ENCODE results near the gene S100A8.
"Not testable (repeated sequence)": the region's sequence is repeated elsewhere in the genome, so short reads cannot be mapped to it uniquely, and the experiment has no call there.

Gene S100A8

GRCh38 chr1:153361480-153362109, 29.3 kb downstream of the S100A8 start:
- no peak for DNase-seq (ENCODE audit: low spot score)

GRCh38 chr1:153360592-153361479, 30.0 kb downstream of the S100A8 start:
- DNase-seq (ENCODE audit: low spot score): no peak

DNA sequence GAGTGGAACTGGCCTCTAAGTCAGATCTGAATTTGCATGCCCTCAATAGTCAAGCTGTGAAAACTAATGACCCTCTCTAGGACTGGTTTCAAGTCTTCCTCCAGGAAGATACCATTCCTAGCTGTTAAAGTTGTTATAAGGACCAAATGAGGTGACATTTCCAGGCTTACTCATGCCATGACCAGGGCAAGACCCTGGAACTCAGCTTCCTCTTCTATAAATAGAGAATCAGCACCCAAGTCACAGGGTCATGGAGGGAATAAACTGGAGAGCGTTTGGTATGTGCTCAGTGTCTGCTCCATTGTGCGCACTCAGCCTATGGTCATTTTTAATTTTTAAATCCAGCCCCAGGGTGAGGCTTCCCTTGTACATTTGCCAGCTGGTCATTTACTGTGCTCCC, 30.7 kb downstream of the S100A8 start:
- no peak for DNase-seq (ENCODE audit: low spot score)

- no peak for DNase-seq (ENCODE audit: low spot score)
Observed at GRCh38 chr1:153359241-153359640, 31.6 kb downstream of the S100A8 start.

DNA sequence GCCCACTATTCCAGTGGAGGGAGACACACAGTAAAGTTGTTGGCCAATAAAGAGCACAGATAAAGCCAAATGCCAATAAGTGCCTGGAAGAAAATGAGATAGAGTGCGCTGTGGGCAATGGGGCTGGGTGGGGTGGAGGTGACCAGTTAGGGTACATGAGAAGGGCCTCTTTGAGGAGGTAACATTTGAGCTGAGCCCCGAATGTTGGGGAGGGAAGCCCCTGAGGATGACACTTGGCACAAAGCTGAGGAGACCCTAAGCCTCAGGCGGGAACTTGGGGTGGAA, 32.2 kb downstream of the S100A8 start:
- DNase-seq (ENCODE audit: low spot score): no peak

DNA sequence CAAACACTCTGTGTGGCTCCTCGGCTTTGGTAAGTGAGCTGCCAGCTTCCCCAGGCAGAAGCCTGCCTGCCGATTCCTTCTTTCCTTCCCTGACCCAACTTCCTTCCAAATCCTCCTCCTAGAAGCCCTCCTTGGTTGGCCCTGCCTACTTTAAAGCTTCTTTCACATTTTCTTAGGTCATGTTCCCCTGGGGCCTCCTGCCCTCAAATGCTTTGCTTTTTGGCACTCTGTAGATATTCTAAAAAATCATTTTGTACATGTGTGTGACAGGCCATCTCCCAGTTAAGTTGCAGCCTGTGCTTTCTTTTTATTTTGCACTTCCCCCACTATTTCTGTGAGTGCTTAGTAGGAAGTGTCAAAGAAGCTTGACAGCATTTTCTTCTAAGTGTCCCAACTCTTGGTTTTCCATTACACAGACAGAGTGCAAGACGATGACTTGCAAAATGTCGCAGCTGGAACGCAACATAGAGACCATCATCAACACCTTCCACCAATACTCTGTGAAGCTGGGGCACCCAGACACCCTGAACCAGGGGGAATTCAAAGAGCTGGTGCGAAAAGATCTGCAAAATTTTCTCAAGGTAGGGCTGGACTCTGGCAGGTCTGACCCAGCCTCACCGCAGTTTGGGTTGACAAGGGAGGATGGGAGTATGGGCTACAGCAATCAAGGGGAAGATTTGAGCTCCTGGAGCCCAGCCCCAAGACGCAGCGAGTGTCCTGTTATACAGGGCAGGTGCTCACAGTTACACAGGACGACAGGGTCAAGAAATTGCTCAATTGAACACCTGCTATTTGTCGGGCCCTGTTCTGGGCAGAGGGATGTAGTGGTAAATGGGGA, 32.8 kb downstream of the S100A8 start, which contains the start of gene S100A9:
Gene S100A9 (plus strand): TSS at position 2 of the 838 bp plus-strand sequence. CDS start 430 bp downstream, at position 432.
- no peak for DNase-seq (ENCODE audit: low spot score)

DNA sequence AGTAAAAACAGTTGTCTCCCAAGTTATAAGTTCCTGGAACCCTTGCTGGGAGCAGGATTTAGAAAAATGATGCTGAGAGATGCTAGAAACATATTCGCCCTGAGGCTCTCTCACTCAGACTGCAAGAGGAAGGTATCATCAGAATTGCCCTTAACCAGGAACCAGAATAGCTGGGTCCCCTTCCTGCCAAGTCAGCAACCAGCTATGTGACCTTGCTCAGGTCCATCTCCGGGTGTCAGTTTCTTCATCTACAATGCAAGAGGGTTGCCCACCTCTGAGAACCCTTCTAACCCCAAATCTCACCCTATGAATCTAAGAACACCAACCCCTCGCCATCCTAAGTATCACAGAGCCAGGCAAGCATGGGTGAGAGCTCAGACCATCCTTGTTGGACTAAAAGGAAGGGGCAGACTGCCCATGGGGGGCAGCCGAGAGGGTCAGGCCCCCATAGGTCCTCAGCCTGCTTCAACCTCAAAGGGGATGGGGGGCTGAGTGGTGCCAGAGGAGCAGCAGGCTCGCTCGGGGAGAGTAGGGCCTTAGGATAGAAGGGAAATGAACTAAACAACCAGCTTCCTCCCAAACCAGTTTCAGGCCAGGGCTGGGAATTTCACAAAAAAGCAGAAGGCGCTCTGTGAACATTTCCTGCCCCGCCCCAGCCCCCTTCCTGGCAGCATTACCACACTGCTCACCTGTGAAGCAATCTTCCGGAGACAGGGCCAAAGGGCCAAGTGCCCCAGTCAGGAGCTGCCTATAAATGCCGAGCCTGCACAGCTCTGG, 33.6 kb downstream of the S100A8 start:
- no peak for DNase-seq (ENCODE audit: low spot score)

DNA sequence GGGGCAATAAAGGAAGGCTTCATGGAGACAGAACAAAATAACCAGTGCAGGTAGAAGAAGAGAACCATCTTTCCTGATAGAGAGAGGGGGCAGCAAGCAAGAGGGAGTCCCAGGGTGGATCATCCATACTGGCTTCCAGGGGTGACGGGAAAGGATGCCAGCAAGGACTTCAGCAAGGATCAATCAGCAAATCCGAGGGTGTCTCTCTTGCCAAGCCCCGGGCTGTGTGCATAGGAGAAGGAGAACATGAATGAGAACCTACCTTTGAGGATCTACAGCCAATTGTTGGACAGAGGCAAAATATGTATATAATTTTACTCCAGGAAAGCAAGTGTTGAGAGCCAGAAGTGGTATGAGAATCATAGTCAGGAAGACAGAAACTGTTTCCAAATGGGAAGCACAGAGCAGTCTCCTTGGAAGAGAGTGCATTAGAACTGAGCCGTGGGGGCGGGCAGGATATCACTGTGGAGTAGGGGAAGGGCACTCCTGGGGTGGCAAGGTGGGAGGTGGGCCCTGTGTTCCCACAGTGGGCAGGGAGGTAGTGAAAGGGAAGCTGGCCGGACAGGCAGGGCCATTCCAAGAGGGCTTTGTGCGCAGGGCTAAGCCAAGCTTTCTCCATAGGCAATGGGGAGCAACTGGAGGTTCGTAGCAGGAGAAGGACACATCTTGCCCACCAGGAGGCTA, 34.3 kb downstream of the S100A8 start:
- DNase-seq (ENCODE audit: low spot score): no peak

GRCh38 chr1:153355445-153356071, 35.3 kb downstream of the S100A8 start:
- peak; percentile 64 for DNase-seq (ENCODE audit: low spot score)

- no peak for DNase-seq (ENCODE audit: low spot score)
Observed at GRCh38 chr1:153354515-153355193, 36.2 kb downstream of the S100A8 start.

- DNase-seq (ENCODE audit: low spot score): no peak
Observed at GRCh38 chr1:153353226-153353947, 37.5 kb downstream of the S100A8 start.

DNA sequence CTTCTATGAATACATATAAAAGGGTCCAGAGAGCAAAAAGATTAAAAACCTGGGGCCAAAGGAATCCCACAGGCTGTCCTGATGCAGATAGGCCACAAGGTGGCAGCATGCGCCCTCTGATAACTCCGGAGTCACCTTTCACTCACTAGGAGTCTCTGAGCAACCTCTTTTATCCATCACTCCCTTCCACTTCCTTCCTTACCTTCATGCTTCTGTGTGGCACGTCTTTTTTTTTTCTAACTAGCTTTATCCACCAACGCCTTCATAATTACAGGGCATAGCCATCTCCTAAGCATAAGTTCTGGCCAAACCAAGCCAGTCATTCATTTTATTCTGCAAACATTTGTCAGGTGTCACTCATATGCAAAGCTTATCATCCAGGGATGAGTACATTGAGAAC, 38.4 kb downstream of the S100A8 start:
- DNase-seq (ENCODE audit: low spot score): peak; percentile 74

- no peak for DNase-seq (ENCODE audit: low spot score)
Observed at GRCh38 chr1:153350321-153350957, 40.4 kb downstream of the S100A8 start.

DNA sequence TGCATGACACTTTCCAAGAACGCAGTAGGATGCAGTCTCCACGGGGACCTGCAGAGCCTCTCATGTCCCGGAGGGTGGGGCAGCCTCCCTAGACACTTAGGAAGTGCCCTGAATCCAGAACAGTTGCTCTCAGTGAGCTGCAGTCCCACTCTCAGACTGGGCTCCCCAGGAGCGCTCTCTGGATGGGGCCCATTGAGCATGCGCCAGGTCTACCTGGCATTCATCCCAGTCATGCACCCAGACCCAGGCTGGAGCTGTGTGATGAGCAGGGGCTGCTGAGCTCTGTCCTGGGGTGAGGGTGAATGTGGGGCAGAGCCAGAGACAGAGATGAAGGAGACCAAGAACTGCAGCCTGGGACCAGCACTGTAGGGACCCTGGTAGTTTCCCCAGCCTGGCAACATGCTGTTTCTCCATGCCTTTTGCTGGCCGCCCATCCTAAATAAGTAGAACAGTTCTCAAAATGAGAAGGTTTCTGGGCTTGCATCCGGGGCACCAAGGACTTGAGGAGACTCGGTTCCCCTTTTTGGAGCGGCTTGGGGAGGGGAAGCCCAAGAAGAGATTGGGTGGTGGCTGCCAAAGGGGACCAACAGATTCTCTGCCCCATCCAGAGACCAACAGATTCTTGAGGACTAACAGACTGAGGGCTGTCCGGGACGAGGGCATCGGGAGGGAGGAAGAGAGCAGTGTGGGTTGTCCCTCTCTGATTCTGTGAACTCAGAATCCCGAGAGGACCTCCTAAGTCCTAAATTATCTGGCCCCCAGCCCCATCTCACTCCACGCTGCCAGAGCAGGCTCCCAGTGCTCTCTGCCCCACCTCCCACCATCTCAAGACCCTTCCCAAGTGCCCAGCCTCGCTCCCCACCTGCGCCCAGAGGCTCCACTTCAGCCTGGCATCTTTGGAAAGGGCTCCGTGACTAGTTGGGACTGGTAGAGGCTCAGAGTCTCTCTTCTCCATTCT, 41.2 kb downstream of the S100A8 start:
- no peak for DNase-seq (ENCODE audit: low spot score)

GRCh38 chr1:153348511-153349362, 42.1 kb downstream of the S100A8 start, which contains the start of gene PGLYRP4:
TSS of gene PGLYRP4 (minus strand) at chr1:153348841. CDS start at chr1:153347932, 909 bp downstream.
- DNase-seq (ENCODE audit: low spot score): peak; percentile 13

DNA sequence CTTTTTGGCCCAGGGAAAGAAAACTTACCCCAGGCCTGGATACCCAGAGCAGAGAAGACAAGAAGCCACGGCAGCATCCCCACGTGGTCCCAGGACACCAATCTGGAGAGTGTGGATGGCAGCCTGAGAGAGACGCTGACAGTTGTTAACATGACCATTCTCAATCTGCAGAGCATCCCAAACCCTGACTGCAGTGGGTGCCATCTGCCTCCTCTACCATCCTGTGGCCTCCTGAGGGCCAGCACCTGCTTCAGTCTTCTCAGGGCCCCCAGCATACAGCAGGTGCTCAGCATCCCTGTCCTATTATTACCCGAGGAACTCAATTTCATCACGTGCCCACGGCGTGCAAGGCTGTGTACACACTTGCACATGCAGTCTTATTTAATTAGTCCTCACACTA, 43.0 kb downstream of the S100A8 start:
- no peak for DNase-seq (ENCODE audit: low spot score)

- not testable (repeated sequence) for DNase-seq (ENCODE audit: low spot score)
Observed at GRCh38 chr1:153347049-153347448, 43.8 kb downstream of the S100A8 start.
